Muscle layer of duodenum (tissue), 2 donors: ENCODE results near the gene FBLN2.

Source experiments
- H3K27ac ChIP-seq: one replicate; pipeline ENCODE4 v1.7.0; 2013; ENCODE audit warnings: mild to moderate bottlenecking, low read length
- H3K27me3 ChIP-seq: one replicate; pipeline ENCODE4 v1.7.0; 2013; ENCODE audit warnings: low read depth, mild to moderate bottlenecking, control low read depth, low read length
- H3K36me3 ChIP-seq, 2 donors: one replicate each; pipeline ENCODE4 v1.7.0; 2013; ENCODE audit warnings: low read length in 2 of 2, control low read depth in 1 of 2, mild to moderate bottlenecking in 1 of 2; ENCODE audit not compliant: insufficient read depth in 2 of 2, control insufficient read depth in 1 of 2
- H3K4me1 ChIP-seq, 2 donors: one replicate each; pipeline ENCODE4 v1.7.0; 2013; ENCODE audit warnings: low read length in 2 of 2, mild to moderate bottlenecking in 2 of 2, control low read depth in 1 of 2, moderate library complexity in 1 of 2; ENCODE audit not compliant: insufficient read depth in 2 of 2, control insufficient read depth in 1 of 2
- H3K4me3 ChIP-seq, 2 donors: one replicate each; pipeline ENCODE4 v1.7.0; 2013; ENCODE audit warnings: low read length in 2 of 2, low read depth in 1 of 2, mild to moderate bottlenecking in 1 of 2
- H3K9me3 ChIP-seq, 2 donors: one replicate each; pipeline ENCODE4 v1.7.0; 2013; ENCODE audit warnings: low read length in 2 of 2, control low read depth in 1 of 2, mild to moderate bottlenecking in 1 of 2; ENCODE audit not compliant: control insufficient read depth in 1 of 2
- donor health status: healthy.

Gene FBLN2

DNA sequence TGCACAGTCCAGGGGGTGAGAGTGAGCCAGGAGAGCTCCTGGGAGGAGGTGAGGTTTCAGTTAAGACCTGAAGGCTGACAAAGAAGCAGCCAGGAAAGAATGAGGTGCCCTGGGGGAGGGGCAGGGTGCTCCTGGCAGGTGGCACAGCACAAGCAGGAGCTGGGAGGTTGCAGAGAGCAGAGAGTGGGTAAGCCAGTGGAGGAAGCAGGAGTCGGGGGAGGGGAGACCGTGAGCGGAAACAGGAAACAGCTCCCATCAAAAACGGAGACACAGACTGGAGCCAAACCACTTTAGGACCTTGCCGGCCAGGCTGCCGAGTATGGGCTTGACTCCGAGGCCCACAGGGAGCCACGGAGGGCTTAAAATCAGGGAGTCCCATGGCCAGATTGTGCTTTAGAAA, 12.1 kb upstream of the FBLN2 start:
- Histone ChIP-seq H3K27me3 (no peaks in the 10 kb centered on the region), H3K27ac (no peak overlapping the region), H3K4me1 (no peaks in the 10 kb centered on the region), H3K36me3 (no peaks in the 10 kb centered on the region), H3K4me3 (no peak overlapping the region), H3K9me3 (peaks cover 0 to 4% of the 10 kb centered on the region in 2 donors)

DNA sequence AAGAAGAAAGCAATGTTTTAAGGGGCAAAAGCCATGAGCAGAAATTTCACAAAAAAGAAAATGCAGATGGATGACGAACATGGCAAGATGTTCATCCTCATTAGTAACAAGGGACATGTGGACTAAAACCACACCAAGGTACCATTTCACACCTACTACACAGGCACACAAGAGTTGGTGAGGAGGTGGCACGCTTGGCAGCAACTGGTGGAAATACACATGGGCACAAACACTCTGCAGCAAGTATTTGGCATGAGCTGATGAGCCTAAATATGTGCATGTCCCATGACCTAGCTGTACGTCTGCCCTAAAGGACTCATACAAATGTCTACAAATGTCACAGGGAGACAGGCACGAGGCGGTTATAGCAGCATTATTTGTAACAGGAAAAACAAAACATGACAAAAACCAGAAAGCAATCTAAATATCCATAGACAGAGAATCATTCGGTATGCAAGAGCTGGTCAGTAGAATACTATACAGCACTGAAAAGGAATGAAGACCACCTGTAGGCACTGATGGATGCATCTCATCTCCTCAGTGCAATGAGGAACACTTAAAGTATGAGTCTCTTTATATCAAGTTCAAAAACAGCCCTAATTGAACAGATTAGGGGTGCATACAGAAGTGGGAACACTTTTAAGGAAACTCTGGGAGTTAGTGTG, 11.5 kb upstream of the FBLN2 start:
- no peak overlapping the region for H3K4me3 ChIP-seq
- H3K27ac ChIP-seq: no peak overlapping the region
- no peaks in the 10 kb centered on the region for H3K27me3 ChIP-seq
- H3K9me3 ChIP-seq: peaks cover 0 to 4% of the 10 kb centered on the region in 2 donors
- no peaks in the 10 kb centered on the region for H3K4me1 ChIP-seq
- H3K36me3 ChIP-seq: no peaks in the 10 kb centered on the region

DNA sequence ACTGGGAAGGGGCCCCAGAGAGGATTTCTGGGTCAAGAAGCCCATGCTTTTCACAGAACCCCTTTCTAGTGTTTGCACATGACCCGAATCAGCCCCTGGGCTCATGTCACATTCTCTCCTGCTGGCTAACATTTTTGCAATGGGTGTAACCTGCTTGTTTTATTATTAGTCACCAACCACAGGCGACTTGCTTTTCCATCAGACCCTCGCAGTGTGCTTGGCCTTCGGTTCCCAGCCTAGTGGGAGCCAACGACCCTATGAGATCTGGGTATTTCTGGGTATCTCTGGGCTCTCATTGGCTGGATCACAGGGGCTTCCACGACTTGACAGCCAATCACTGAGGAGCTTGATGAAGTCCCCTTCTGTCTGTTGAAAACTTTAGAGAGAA, 11.0 kb upstream of the FBLN2 start:
- peaks cover 0 to 4% of the 10 kb centered on the region in 2 donors for H3K9me3 ChIP-seq
- no peaks in the 10 kb centered on the region for H3K36me3 ChIP-seq
- H3K27ac ChIP-seq: no peak overlapping the region
- no peaks in the 10 kb centered on the region for H3K4me1 ChIP-seq
- H3K27me3 ChIP-seq: no peaks in the 10 kb centered on the region
- no peak overlapping the region for H3K4me3 ChIP-seq

DNA sequence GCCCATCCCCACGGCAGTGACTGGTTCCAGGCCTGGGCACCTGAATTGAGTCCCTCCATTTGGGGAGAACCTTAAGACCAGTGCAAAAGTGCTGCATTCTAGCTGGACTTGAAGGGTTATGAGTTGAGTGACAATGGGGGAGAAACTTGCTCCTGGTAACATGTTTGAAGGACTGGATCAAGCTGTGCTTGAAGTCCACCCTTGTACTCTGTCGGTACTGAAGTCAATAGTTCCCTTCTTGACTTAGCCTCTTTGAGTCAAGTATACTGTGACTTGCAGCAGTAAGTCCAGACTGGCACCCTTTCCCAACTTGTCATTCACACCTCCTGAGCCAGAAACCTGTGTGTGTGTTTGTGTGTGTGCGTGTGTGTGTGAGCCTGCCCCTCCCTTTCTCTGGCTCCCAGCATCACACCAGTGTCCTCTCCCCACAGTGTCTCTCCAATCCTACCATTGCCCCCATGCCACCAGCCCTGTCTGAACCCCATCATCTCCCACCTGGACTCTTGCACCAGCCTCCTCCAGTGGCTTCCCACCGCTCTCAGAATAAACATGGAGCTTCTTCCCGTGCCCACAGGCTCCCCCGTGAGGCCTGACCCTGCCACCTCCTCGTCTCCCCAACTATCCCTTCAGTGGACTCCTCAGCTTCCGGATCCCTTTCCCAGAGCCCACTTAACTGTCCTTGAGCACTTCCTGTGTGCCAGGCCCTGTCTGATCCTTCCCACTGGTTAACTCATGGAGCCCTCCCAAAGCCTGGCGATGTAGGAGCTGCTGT, 10.2 kb upstream of the FBLN2 start:
- Histone ChIP-seq H3K27ac (no peak overlapping the region), H3K4me3 (no peak overlapping the region), H3K4me1 (no peaks in the 10 kb centered on the region), H3K9me3 (peaks cover 0 to 4% of the 10 kb centered on the region in 2 donors), H3K36me3 (no peaks in the 10 kb centered on the region), H3K27me3 (no peaks in the 10 kb centered on the region)

GRCh38 chr3:13539292-13539638, 9.7 kb upstream of the FBLN2 start:
- H3K36me3 ChIP-seq: no peaks in the 10 kb centered on the region
- H3K9me3 ChIP-seq: peaks cover 0 to 4% of the 10 kb centered on the region in 2 donors
- H3K4me1 ChIP-seq: no peaks in the 10 kb centered on the region
- H3K27me3 ChIP-seq: no peaks in the 10 kb centered on the region
- H3K27ac ChIP-seq: no peak overlapping the region
- no peak overlapping the region for H3K4me3 ChIP-seq

- Histone ChIP-seq H3K9me3 (peaks cover 0 to 4% of the 10 kb centered on the region in 2 donors), H3K4me1 (no peaks in the 10 kb centered on the region), H3K4me3 (no peak overlapping the region), H3K27me3 (no peaks in the 10 kb centered on the region), H3K27ac (no peak overlapping the region), H3K36me3 (no peaks in the 10 kb centered on the region)
These were observed 9.3 kb upstream of the FBLN2 start for GRCh38 chr3:13539671-13540070.

DNA sequence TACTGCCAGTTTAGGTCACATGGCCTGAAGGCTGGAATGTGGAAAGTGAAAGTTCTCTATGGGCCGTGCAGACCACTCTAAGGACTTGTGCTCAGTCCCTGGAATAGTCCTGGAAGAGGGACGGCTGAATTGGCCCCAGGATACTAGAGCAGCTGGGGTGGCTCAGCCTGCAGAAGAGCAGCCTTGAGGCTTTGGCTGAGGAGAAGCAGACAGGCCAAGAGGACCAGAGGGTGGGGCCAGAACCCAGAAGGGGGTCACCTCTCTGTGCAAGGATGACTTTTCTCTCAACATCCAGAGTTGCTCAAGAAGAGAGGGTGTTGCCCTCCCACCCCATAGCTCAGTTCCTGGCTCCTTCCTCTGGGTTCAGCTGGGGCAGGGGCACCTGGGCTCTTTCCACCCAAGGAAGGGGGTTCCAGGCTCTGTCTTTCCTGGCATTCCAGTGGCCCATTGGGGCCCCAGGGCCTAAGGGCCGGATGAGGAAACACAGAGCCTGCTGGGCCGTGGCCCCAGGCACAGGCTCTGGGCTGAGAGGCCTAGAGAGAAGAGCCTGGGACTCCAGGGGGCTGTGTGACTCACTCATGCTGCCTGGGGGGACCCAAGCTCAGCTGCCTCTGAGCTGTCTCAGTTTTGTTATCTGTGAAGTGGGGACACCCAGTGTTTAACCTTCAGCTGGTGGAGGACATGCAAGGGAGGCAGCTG, 8.5 kb upstream of the FBLN2 start:
- peaks cover 0 to 4% of the 10 kb centered on the region in 2 donors for H3K9me3 ChIP-seq
- no peaks in the 10 kb centered on the region for H3K4me1 ChIP-seq
- no peaks in the 10 kb centered on the region for H3K36me3 ChIP-seq
- H3K27me3 ChIP-seq: no peaks in the 10 kb centered on the region
- no peak overlapping the region for H3K4me3 ChIP-seq
- H3K27ac ChIP-seq: no peak overlapping the region

DNA sequence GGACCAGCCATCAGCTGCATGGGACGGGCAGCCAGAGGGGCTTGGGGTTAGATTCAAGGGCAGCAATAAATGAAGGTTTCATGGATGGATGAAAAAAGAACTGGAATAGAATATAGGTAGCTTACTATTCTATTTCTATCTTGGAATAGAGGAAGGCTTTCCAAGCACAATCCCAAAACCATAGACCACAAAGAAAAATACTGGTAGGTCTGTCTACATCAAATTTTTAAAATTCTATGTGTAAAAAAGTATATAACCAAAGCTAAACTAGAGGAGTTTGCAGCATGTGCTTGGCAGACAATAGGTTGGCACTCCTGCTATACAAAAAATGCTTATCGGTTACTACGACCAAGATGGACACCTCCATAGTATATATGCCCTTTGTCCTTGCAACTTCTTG, 7.2 kb upstream of the FBLN2 start:
- H3K4me1 ChIP-seq: no peaks in the 10 kb centered on the region
- no peak overlapping the region for H3K27ac ChIP-seq
- H3K9me3 ChIP-seq: peaks cover 0 to 4% of the 10 kb centered on the region in 2 donors
- H3K36me3 ChIP-seq: no peaks in the 10 kb centered on the region
- no peak overlapping the region for H3K4me3 ChIP-seq
- no peaks in the 10 kb centered on the region for H3K27me3 ChIP-seq

- H3K27me3 ChIP-seq: no peaks in the 10 kb centered on the region
- H3K9me3 ChIP-seq: peaks cover 0 to 4% of the 10 kb centered on the region in 2 donors
- no peaks in the 10 kb centered on the region for H3K4me1 ChIP-seq
- no peak overlapping the region for H3K4me3 ChIP-seq
- no peaks in the 10 kb centered on the region for H3K36me3 ChIP-seq
- H3K27ac ChIP-seq: no peak overlapping the region
These were observed 6.8 kb upstream of the FBLN2 start for GRCh38 chr3:13542142-13542541.

- no peak overlapping the region for H3K4me3 ChIP-seq
- no peak overlapping the region for H3K27ac ChIP-seq
- H3K9me3 ChIP-seq: peaks cover 0 to 4% of the 10 kb centered on the region in 2 donors
- no peaks in the 10 kb centered on the region for H3K27me3 ChIP-seq
- no peaks in the 10 kb centered on the region for H3K36me3 ChIP-seq
- H3K4me1 ChIP-seq: no peaks in the 10 kb centered on the region
These were observed 5.7 kb upstream of the FBLN2 start for GRCh38 chr3:13543253-13543652.

- no peaks in the 10 kb centered on the region for H3K36me3 ChIP-seq
- no peak overlapping the region for H3K4me3 ChIP-seq
- H3K27me3 ChIP-seq: no peaks in the 10 kb centered on the region
- peaks cover 0 to 4% of the 10 kb centered on the region in 2 donors for H3K9me3 ChIP-seq
- no peaks in the 10 kb centered on the region for H3K4me1 ChIP-seq
- H3K27ac ChIP-seq: no peak overlapping the region
These were observed 4.6 kb upstream of the FBLN2 start for GRCh38 chr3:13544293-13544831.
